Measurements from ENCODE around the gene ZNF559. TPM values are rescaled to one million over a fixed set of nuclear protein-coding genes. Genes with fewer than 3 reads are reported as not detected.

Gene ZNF559
- total and polyA plus RNA-seq, 2 donors (not counting 1 experiment from before 2014, with no cell fraction given) = 23.9 to 49.3 TPM

- Histone ChIP-seq H3K27me3 (replicated peaks in 1 of 4; ENCODE audit: control extremely low read depth in 1 of 4, control insufficient read depth in 3 of 4, insufficient read depth in 4 of 4, low read length in 3 of 4) (no peaks in the 10 kb centered on the region), H3K4me3 (ENCODE audit: control extremely low read depth in 1 of 5, extremely low read depth in 1 of 5, insufficient read depth in 1 of 5, low read depth in 2 of 5, low read length in 4 of 5) (peak overlapping the region; percentile 64 to 88 (median 79)), H3K4me1 (ENCODE audit: control insufficient read depth in 2 of 2, insufficient read depth in 2 of 2, low read length in 2 of 2) (peaks cover 11 to 17% of the 10 kb centered on the region in 2 donors), H3K79me2 (ENCODE audit: control insufficient read depth, insufficient read depth, low read length) (peaks cover 43% of the 10 kb centered on the region), H3K36me3 (replicated peaks in 1 of 2; ENCODE audit: control extremely low read depth in 1 of 2, control insufficient read depth in 1 of 2, extremely low read depth in 1 of 2, insufficient read depth in 2 of 2, low read length in 1 of 2) (peaks cover 2 to 5% of the 10 kb centered on the region in 2 experiments), H2AFZ (ENCODE audit: insufficient read depth, low read depth, low read length, poor library complexity, severe bottlenecking) (peak overlapping the region; percentile 89), H4K20me1 (ENCODE audit: control insufficient read depth, insufficient read depth, low read length, poor library complexity, severe bottlenecking) (no peaks in the 10 kb centered on the region), H3K9me3 (ENCODE audit: control extremely low read depth in 1 of 3, control insufficient read depth in 2 of 3, insufficient read depth in 1 of 3, low read length in 2 of 3) (peaks cover 8 to 57% (median 40%) of the 10 kb centered on the region in 3 donors), H3K9ac (ENCODE audit: low read length) (peak overlapping the region; percentile 77), H3K4me2 (replicated peaks; ENCODE audit: low read depth, low read length, poor library complexity, severe bottlenecking) (peak overlapping the region; percentile 89), H3K27ac (ENCODE audit: low read length in 2 of 2) (peak overlapping the region; percentile 78 to 81)
- ATAC-seq (ENCODE audit: low read depth) (no peak), DNase-seq (no peak)
- POLR2A ChIA-PET = interaction anchor here (0.5 to 0.6 kb wide), 2 partner anchors 17 to 110 kb away, joined by 3 read pairs; no protein-coding TSS in a partner anchor
- H3K9me3 Mint-ChIP-seq (ENCODE audit: insufficient read depth) = peaks cover 15% of the 10 kb centered on the region
- H3K27ac Mint-ChIP-seq = peak overlapping the region; percentile 96
- peaks cover 24% of the 10 kb centered on the region for H3K4me1 Mint-ChIP-seq
- TF ChIP-seq EZH2 (IDR thresholded peaks at IDR 0.05; ENCODE audit: borderline replicate concordance, insufficient read depth, low read depth, low read length, poor library complexity, severe bottlenecking) = no peak
- TF ChIP-seq CTCF (IDR thresholded peaks at IDR 0.05) = no peak
- CTCF ChIA-PET = interaction anchor here (1.0 kb wide), 1 partner anchor 119 kb away, joined by 3 read pairs; no protein-coding TSS in a partner anchor
- intact Hi-C loops (cut with micrococcal nuclease) = loop anchor here (1.0 to 5.0 kb wide), 5 partner anchors 14 to 495 kb away; partner anchors contain the start of genes FBXL12, ZNF317 and ZNF426
- 41% methylated on average over 6 of the region's 9 CpGs for whole genome bisulfite sequencing (ENCODE audit: insufficient coverage)
- H3K27me3 Mint-ChIP-seq = no peaks in the 10 kb centered on the region
- H3K4me3 Mint-ChIP-seq = peak overlapping the region; percentile 96
Measured at GRCh38 chr19:9324584-9324962, 594 bp downstream of the ZNF559 start.

- no peaks in the 10 kb centered on the region for H4K20me1 ChIP-seq (ENCODE audit: control insufficient read depth, insufficient read depth, low read length, poor library complexity, severe bottlenecking)
- no peak overlapping the region for H3K27ac ChIP-seq (ENCODE audit: low read length in 2 of 2)
- H3K4me2 ChIP-seq (replicated peaks; ENCODE audit: low read depth, low read length, poor library complexity, severe bottlenecking) = no peak overlapping the region
- ChIA-PET POLR2A (no interaction called here), CTCF (no interaction called here)
- H3K9ac ChIP-seq (ENCODE audit: low read length) = no peak overlapping the region
- no peaks in the 10 kb centered on the region for H3K27me3 ChIP-seq (replicated peaks in 1 of 4; ENCODE audit: control extremely low read depth in 1 of 4, control insufficient read depth in 3 of 4, insufficient read depth in 4 of 4, low read length in 3 of 4)
- H3K9me3 ChIP-seq (ENCODE audit: control extremely low read depth in 1 of 3, control insufficient read depth in 2 of 3, insufficient read depth in 1 of 3, low read length in 2 of 3) = peaks cover 24 to 76% (median 59%) of the 10 kb centered on the region in 3 donors
- Mint-ChIP-seq H3K27ac (no peak overlapping the region), H3K9me3 (ENCODE audit: insufficient read depth) (peaks cover 27% of the 10 kb centered on the region), H3K4me1 (peaks cover 7% of the 10 kb centered on the region), H3K27me3 (no peaks in the 10 kb centered on the region), H3K4me3 (no peak overlapping the region)
- H3K36me3 ChIP-seq (replicated peaks in 1 of 2; ENCODE audit: control extremely low read depth in 1 of 2, control insufficient read depth in 1 of 2, extremely low read depth in 1 of 2, insufficient read depth in 2 of 2, low read length in 1 of 2) = peaks cover 17 to 34% of the 10 kb centered on the region in 2 experiments
- H3K79me2 ChIP-seq (ENCODE audit: control insufficient read depth, insufficient read depth, low read length) = peaks cover 88% of the 10 kb centered on the region
- intact Hi-C loops (cut with micrococcal nuclease) = no loop called here
- TF ChIP-seq EZH2 (IDR thresholded peaks at IDR 0.05; ENCODE audit: borderline replicate concordance, insufficient read depth, low read depth, low read length, poor library complexity, severe bottlenecking) = no peak
- no peak for TF ChIP-seq CTCF (IDR thresholded peaks at IDR 0.05)
- no peak overlapping the region for H3K4me3 ChIP-seq (ENCODE audit: control extremely low read depth in 1 of 5, extremely low read depth in 1 of 5, insufficient read depth in 1 of 5, low read depth in 2 of 5, low read length in 4 of 5)
- ATAC-seq (ENCODE audit: low read depth) (no peak), DNase-seq (no peak)
- peaks cover under 1 to 3% of the 10 kb centered on the region in 2 donors for H3K4me1 ChIP-seq (ENCODE audit: control insufficient read depth in 2 of 2, insufficient read depth in 2 of 2, low read length in 2 of 2)
- H2AFZ ChIP-seq (ENCODE audit: insufficient read depth, low read depth, low read length, poor library complexity, severe bottlenecking) = no peak overlapping the region
Measured at GRCh38 chr19:9329999-9330398, 6.0 kb downstream of the ZNF559 start.

Measured in B cell (primary cell).